ENCODE data around the gene ABHD12B. TPM values are rescaled to one million over a fixed set of nuclear protein-coding genes. Genes with fewer than 3 reads are reported as not detected.

The ABHD12B gene
- total and polyA plus RNA-seq, 9 of the 15 experiments (the other 6 are each of a cell fraction or from before 2014, with no cell fraction given), result not detected

GRCh38 chr14:50871914-50872732 is at the start of gene ABHD12B (continued):
- no peak for TF ChIP-seq RBM14 (IDR thresholded peaks at IDR 0.05; ENCODE audit: borderline replicate concordance, insufficient read depth, low read depth, low read length)

GRCh38 chr14:50822501-50823042 is 49.3 kb upstream of the ABHD12B start:
- Histone ChIP-seq H3K9ac (ENCODE audit: insufficient read depth in 1 of 2, low read depth in 2 of 2, low read length in 2 of 2) (no peak overlapping the region), H2AFZ (ENCODE audit: low read depth, low read length) (no peak overlapping the region), H3K27ac (ENCODE audit: extremely low read depth, low read depth, low read length) (no peak overlapping the region), H4K20me1 (replicated peaks; ENCODE audit: control insufficient read depth, insufficient read depth, low read length) (no peaks in the 10 kb centered on the region), H3K27me3 (ENCODE audit: control insufficient read depth in 2 of 2, insufficient read depth in 2 of 2, low read length in 2 of 2) (peaks cover 0 to 8% of the 10 kb centered on the region in 2 experiments; a peak in 1 of 5 replicates), H3K79me2 (ENCODE audit: control insufficient read depth, insufficient read depth, low read length) (no peaks in the 10 kb centered on the region), H3K4me1 (replicated peaks in 1 of 2; ENCODE audit: control insufficient read depth in 2 of 2, insufficient read depth in 2 of 2, low read length in 2 of 2) (no peaks in the 10 kb centered on the region; a peak in 3 of 5 replicates), H3K4me2 (ENCODE audit: insufficient read depth, low read length) (no peak overlapping the region), H3K36me3 (ENCODE audit: control insufficient read depth, insufficient read depth, low read length) (no peaks in the 10 kb centered on the region), H3K9me3 (replicated peaks; ENCODE audit: control insufficient read depth, insufficient read depth, low read depth, low read length) (no peaks in the 10 kb centered on the region), H3K4me3 (no peak overlapping the region), H3K9me1 (ENCODE audit: control insufficient read depth, insufficient read depth, low read length) (no peaks in the 10 kb centered on the region)
- CTCF ChIA-PET (ENCODE audit: low intra/inter-chr PET ratio), result no interaction called here
- no TSS peak for BruUV-seq (replicated peaks)
- no peak for DNase-seq (ENCODE audit: extremely low read depth in 1 of 4, low spot score in 3 of 4)
- intact Hi-C loops (cut with micrococcal nuclease), result no loop called here
- POLR2A ChIA-PET, result interaction anchor here (0.5 to 0.6 kb wide), 2 partner anchors 122 to 943 kb away, joined by 3 to 5 read pairs; partner anchors contain the start of gene PYGL
- no peak for ATAC-seq
- no peak for FAIRE-seq
- 28% methylated on average over 10 of the region's 11 CpGs for WGBS (ENCODE audit: insufficient coverage, low coverage, missing lambda C conversion rate)
- in situ Hi-C loops (cut with MboI), result no loop called here
- TF ChIP-seq, protein P1, sequence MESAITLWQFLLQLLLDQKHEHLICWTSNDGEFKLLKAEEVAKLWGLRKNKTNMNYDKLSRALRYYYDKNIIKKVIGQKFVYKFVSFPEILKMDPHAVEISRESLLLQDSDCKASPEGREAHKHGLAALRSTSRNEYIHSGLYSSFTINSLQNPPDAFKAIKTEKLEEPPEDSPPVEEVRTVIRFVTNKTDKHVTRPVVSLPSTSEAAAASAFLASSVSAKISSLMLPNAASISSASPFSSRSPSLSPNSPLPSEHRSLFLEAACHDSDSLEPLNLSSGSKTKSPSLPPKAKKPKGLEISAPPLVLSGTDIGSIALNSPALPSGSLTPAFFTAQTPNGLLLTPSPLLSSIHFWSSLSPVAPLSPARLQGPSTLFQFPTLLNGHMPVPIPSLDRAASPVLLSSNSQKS (CRISPR knock-in tag; IDR thresholded peaks at IDR 0.05), result no peak
- TF ChIP-seq SP1 (CRISPR knock-in tag; IDR thresholded peaks at IDR 0.05) (no peak), ZEB2 (IDR thresholded peaks at IDR 0.05) (no peak), ZNF12 (CRISPR knock-in tag; IDR thresholded peaks at IDR 0.05) (no peak), ADNP (tag; IDR thresholded peaks at IDR 0.05) (no peak), NR2C1 (IDR thresholded peaks at IDR 0.05) (no peak), NR2C1 (tag; IDR thresholded peaks at IDR 0.05) (no peak), NCOA4 (IDR thresholded peaks at IDR 0.05; ENCODE audit: partially characterized antibody) (no peak), MNT (conservative IDR thresholded peaks at IDR 0.05) (no peak), EP300 (IDR thresholded peaks at IDR 0.05; ENCODE audit: low read length) (no peak), KLF10 (CRISPR knock-in tag; IDR thresholded peaks at IDR 0.05) (no peak), CREB3 (tag; conservative IDR thresholded peaks at IDR 0.05; ENCODE audit: low read depth) (no peak), BACH1 (tag; IDR thresholded peaks at IDR 0.05) (no peak), CBX8 (IDR thresholded peaks at IDR 0.05; ENCODE audit: borderline replicate concordance, extremely low read depth, low read depth, low read length, poor library complexity, severe bottlenecking) (no peak)
- TF ChIP-seq, protein P2, sequence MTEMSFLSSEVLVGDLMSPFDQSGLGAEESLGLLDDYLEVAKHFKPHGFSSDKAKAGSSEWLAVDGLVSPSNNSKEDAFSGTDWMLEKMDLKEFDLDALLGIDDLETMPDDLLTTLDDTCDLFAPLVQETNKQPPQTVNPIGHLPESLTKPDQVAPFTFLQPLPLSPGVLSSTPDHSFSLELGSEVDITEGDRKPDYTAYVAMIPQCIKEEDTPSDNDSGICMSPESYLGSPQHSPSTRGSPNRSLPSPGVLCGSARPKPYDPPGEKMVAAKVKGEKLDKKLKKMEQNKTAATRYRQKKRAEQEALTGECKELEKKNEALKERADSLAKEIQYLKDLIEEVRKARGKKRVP (CRISPR knock-in tag; IDR thresholded peaks at IDR 0.05), result no peak
